Astrocyte (in vitro differentiated cells and primary cell): ENCODE results near the gene ABCC12. TPM values are rescaled to one million over a fixed set of nuclear protein-coding genes. Genes with fewer than 3 reads are reported as not detected.

Source experiments
- DNase-seq: peaks from one replicate; pipeline ENCODE4 v3.0.0-alpha.2; 2010; ENCODE audit warnings: low read depth
- FAIRE-seq: peaks from 2 replicates; lab custom pipeline; 2011; peaks lifted over from hg19 to GRCh38; lab: Jason Lieb, UNC
- H2AFZ ChIP-seq: 2 replicates; pipeline ENCODE4 v1.6.0; 2012; ENCODE audit warnings: low read depth, low read length, inconsistent platforms
- H3K27ac ChIP-seq: 2 replicates; pipeline ENCODE4 v1.5.1; 2011; ENCODE audit warnings: low read depth, low read length, inconsistent platforms
- H3K27me3 ChIP-seq: 2 replicates; pipeline ENCODE4 v1.6.0; 2011; ENCODE audit warnings: low read length, inconsistent platforms; ENCODE audit not compliant: insufficient read depth
- H3K36me3 ChIP-seq: 2 replicates; pipeline ENCODE4 v1.5.1; 2011; ENCODE audit warnings: low read length, inconsistent platforms; ENCODE audit not compliant: insufficient read depth
- H3K4me1 ChIP-seq: 2 replicates; pipeline ENCODE4 v1.5.1; 2011; ENCODE audit warnings: low read length, inconsistent platforms; ENCODE audit not compliant: insufficient read depth
- H3K4me2 ChIP-seq: 2 replicates; pipeline ENCODE4 v1.6.0; 2012; ENCODE audit warnings: low read length, inconsistent platforms
- H3K4me3 ChIP-seq: 2 replicates; pipeline ENCODE4 v1.5.1; 2011; ENCODE audit warnings: low read depth, mild to moderate bottlenecking, low read length, inconsistent platforms; ENCODE audit not compliant: insufficient read depth
- H3K79me2 ChIP-seq: 2 replicates; pipeline ENCODE4 v1.6.0; 2012; ENCODE audit warnings: mild to moderate bottlenecking, low read length, inconsistent platforms; ENCODE audit not compliant: insufficient read depth
- H3K9ac ChIP-seq: 2 replicates; pipeline ENCODE4 v1.6.0; 2012; ENCODE audit warnings: mild to moderate bottlenecking, low read length, inconsistent platforms
- H3K9me3 ChIP-seq: 2 replicates; pipeline ENCODE4 v1.5.1; 2012; ENCODE audit warnings: low read depth, mild to moderate bottlenecking, low read length, inconsistent platforms; ENCODE audit not compliant: insufficient read depth
- H4K20me1 ChIP-seq: 2 replicates; pipeline ENCODE4 v1.6.0; 2012; ENCODE audit warnings: low read length, inconsistent platforms; ENCODE audit not compliant: insufficient read depth
- H3K27ac Mint-ChIP-seq: one replicate; pipeline ENCODE4 v1.8.0; 2021; ENCODE audit warnings: mild to moderate bottlenecking, mixed read lengths; ENCODE audit not compliant: unreplicated experiment
- H3K27me3 Mint-ChIP-seq: one replicate; pipeline ENCODE4 v1.8.0; 2021; ENCODE audit warnings: low read depth, mixed read lengths; ENCODE audit not compliant: unreplicated experiment
- H3K36me3 Mint-ChIP-seq: one replicate; pipeline ENCODE4 v1.8.0; 2021; ENCODE audit warnings: low read depth, mixed read lengths; ENCODE audit not compliant: unreplicated experiment
- H3K4me1 Mint-ChIP-seq: one replicate; pipeline ENCODE4 v1.8.0; 2021; ENCODE audit warnings: low read depth, mixed read lengths; ENCODE audit not compliant: unreplicated experiment
- H3K4me3 Mint-ChIP-seq: one replicate; pipeline ENCODE4 v1.8.0; 2021; ENCODE audit warnings: mild to moderate bottlenecking, moderate library complexity, mixed read lengths; ENCODE audit not compliant: unreplicated experiment
- H3K9me3 Mint-ChIP-seq: one replicate; pipeline ENCODE4 v1.8.0; 2021; ENCODE audit warnings: mild to moderate bottlenecking, mixed read lengths; ENCODE audit not compliant: unreplicated experiment
- CTCF ChIP-seq: IDR thresholded peaks from 2 replicates; pipeline ENCODE4 v1.5.1; 2011; ENCODE audit warnings: low read depth, mild to moderate bottlenecking, inconsistent platforms, low read length, moderate library complexity; ENCODE audit not compliant: insufficient read depth
- EZH2 ChIP-seq: IDR thresholded peaks from 2 replicates; pipeline ENCODE4 v1.6.1; 2012; ENCODE audit warnings: mild to moderate bottlenecking, low read length, inconsistent platforms; ENCODE audit not compliant: insufficient read depth
- total RNA-seq: library from RNA; stranded (reverse); gene quantifications from 2 replicates; pipeline ENCODE4 v1.2.1, GENCODE V29; 2021

ABCC12 gene
- total RNA-seq, 1 donor from 2014 or later: not detected

GRCh38 chr16:48106446-48106845 is 49.3 kb downstream of the ABCC12 start:
- Histone ChIP-seq H3K9ac (no peak overlapping the region), H3K27me3 (peaks cover 13% of the 10 kb centered on the region), H3K79me2 (no peaks in the 10 kb centered on the region), H3K36me3 (no peaks in the 10 kb centered on the region), H3K4me2 (no peak overlapping the region), H4K20me1 (no peaks in the 10 kb centered on the region), H3K9me3 (no peaks in the 10 kb centered on the region), H3K4me3 (no peak overlapping the region), H2AFZ (no peak overlapping the region), H3K4me1 (no peaks in the 10 kb centered on the region), H3K27ac (no peak overlapping the region)
- H3K9me3 Mint-ChIP-seq: peaks cover 3% of the 10 kb centered on the region
- H3K36me3 Mint-ChIP-seq: no peaks in the 10 kb centered on the region
- peaks cover 44% of the 10 kb centered on the region for H3K27me3 Mint-ChIP-seq
- DNase-seq (no peak), FAIRE-seq (no peak)
- H3K4me3 Mint-ChIP-seq: no peak overlapping the region
- no peak overlapping the region for H3K27ac Mint-ChIP-seq
- H3K4me1 Mint-ChIP-seq: peaks cover 2% of the 10 kb centered on the region
- TF ChIP-seq EZH2 (no peak), CTCF (no peak)

Other genes starting within 250 kb of the ABCC12 start
- 50.5 and 50.7 TPM in 2 replicates for gene LONP2, start 88.3 kb upstream of the ABCC12 start, total RNA-seq
- 0.29 and 0.32 TPM in 2 replicates for gene ABCC11, start 91.5 kb upstream of the ABCC12 start, total RNA-seq
- 22.5 and 24.4 TPM in 2 replicates for gene SIAH1, start 229.4 kb upstream of the ABCC12 start, total RNA-seq